GM19328 (cell line): ENCODE results near the gene ATP6V0E2.
"Not testable (repeated sequence)": the region's sequence is repeated elsewhere in the genome, so short reads cannot be mapped to it uniquely, and the experiment has no call there.

Experiments
- ATAC-seq: cut with Tn5 transposase; IDR thresholded peaks from one replicate; pipeline ENCODE4 v1.9.1; 2021; ENCODE audit warnings: mild to moderate bottlenecking, moderate library complexity; ENCODE audit not compliant: unreplicated experiment

ATP6V0E2 gene

GRCh38 chr7:149912126-149912525 is 38.4 kb downstream of the ATP6V0E2 start:
- ATAC-seq = not testable (repeated sequence)

- not testable (repeated sequence) for ATAC-seq
Measured at GRCh38 chr7:149926414-149926813, 52.6 kb downstream of the ATP6V0E2 start.
